GM18511 (cell line): Measurements from ENCODE around the gene DMRTC2.
"Not testable (repeated sequence)": the region's sequence is repeated elsewhere in the genome, so short reads cannot be mapped to it uniquely, and the experiment has no call there.

ENCODE experiments used
- ATAC-seq: cut with Tn5 transposase; IDR thresholded peaks from one replicate; pipeline ENCODE4 v1.9.1; 2021; ENCODE audit warnings: mild to moderate bottlenecking, moderate library complexity; ENCODE audit not compliant: unreplicated experiment

Gene DMRTC2

GRCh38 chr19:41869374-41869955 is 24.6 kb downstream of the DMRTC2 start:
- no peak for ATAC-seq

DNA sequence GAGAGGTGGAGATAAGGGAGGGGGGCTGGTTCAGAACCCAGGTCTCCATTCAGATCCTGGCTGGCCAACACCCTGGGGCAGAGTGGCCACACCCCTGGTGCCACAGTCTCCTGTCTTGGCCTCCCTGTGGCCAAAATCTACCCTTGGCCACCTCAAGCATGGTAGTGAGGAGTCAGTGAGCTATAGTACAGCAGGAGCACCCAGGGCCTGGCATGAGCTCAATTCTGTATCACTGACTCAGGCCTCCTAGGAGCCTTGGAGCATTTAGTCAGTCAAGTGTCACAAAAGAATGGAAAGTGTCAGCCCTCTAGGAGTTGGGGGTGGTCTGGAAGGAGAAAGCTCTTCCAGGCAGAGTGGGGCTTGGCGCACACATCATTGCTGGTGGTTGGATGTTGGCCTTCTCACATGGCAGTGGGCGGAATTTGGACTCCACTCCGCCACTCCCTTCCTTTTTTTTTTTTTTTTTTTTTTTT is 25.6 kb downstream of the DMRTC2 start:
- no peak for ATAC-seq

DNA sequence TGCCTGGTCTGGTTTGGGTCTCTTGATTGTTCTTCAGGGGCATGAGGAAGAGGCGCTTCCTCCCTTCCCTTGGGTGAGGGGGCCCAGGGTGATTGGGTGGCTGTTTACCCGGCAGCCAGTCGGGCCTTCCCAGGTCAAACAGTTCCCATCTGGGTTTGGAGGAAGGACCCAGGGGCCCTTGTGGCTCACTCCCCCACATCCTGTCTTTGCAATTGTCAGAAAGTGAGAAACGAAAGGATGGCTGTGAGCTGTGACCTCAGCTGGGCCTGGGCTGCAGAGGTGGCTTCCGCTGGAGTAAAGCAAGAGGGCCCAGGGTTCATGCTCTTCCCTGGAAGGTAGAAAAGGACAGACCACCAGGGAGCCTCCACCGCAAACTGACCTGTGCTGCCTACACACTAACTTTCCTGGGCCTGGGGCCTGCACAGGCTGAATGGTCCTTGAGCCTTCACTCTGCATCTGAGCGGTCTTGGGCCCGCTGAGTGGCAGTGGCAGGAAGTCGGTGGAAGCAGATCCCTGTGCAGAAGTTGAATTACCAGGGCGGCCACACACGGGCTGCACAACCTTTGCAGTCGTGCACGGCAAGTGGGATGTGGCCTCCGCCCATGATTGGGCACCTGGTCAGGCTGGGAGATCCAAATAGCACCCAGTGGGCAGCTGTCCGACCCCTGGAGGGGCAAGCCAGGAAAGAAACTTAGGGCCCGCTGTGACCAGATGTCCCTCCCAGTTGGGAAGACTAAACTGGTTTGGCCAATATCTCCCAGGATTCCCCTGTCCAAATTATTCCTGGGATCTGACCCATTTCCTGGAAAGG is 26.9 kb downstream of the DMRTC2 start:
- peak; percentile 58 for ATAC-seq

DNA sequence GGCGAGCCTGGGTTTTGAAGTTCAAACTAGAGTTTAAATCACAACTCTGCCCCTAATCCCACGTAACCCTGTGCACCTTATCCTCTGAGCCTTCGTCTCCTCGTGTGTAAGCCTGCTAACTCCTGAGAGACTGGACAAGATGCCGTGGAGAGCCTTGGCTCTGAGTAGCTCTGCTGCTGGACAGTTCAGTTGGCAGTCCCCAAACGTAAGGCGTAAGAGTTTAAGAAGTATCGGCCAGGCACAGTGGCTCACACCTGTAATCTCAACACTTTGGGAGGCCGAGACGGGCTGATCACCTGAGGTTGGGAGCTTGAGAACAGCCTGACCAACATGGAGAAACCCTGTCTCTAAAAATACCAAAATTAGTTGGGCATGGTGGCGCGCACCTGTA is 27.5 kb downstream of the DMRTC2 start:
- no peak for ATAC-seq

DNA sequence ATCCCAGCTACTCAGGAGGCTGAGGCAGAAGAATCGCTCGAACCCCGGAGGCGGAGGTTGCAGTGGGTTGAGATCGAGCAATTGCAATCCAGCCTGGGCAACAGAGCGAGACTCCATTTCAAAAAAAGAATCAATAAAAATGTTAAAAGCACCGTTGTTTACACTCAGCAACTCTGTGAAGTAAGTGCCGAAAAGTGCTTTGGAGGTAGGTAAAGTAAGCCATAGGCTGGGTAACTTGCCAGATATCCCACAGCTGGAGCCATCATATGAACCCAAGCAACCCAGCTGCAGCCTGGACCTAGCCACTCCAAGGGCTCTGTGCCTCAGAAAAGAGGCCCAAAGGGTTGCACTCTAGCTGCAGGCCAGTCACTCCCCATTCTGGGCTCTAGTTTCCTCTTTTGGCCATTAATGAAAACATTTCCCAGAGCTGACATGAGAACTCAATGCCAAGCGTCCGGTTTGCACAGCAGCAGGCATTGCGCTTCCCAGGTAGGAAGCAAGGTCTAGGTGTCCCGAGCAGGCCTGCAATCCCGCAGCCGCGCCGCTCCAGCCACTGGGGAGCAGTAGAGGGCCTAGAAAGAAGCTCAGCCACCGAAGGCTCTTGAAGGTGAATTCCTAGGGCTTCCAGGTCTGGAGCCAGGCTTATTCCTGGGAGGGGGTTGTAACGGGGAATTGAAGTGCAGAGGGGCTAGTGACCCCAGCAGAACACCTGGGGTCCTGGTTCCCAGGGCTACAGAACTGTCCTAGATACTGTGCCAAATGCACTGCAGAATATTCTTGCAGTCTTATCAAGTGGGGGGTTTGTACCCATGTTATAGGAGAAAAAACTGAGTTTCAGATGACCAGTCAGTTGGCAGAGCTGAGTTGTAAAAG is 28.2 kb downstream of the DMRTC2 start:
- ATAC-seq, result no peak

DNA sequence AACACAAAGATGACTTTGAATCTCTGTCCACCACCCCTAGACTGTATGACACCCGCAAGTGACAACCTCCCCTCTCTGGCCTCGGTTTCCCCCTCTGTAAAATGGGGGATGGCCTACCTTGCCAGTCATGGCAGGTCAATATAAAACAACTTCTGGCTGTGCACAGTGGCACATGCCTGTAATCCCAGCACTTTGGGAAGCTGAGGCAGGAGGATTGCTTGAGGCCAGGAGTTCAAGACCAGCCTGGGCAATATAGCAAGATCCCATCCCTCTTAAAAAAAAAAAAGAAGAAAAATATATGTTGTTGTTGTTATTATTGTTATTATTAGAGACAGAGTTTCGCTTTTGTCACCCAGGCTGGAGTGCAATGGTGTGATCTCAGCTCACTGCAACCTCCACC is 31.1 kb downstream of the DMRTC2 start:
- ATAC-seq, result not testable (repeated sequence)

GRCh38 chr19:41876847-41877832 is 32.3 kb downstream of the DMRTC2 start, which contains the start of gene CD79A:
Gene CD79A (plus strand): TSS chr19:41877279. CDS start chr19:41877305, 26 bp downstream.
- ATAC-seq, result peak; percentile 76

DNA sequence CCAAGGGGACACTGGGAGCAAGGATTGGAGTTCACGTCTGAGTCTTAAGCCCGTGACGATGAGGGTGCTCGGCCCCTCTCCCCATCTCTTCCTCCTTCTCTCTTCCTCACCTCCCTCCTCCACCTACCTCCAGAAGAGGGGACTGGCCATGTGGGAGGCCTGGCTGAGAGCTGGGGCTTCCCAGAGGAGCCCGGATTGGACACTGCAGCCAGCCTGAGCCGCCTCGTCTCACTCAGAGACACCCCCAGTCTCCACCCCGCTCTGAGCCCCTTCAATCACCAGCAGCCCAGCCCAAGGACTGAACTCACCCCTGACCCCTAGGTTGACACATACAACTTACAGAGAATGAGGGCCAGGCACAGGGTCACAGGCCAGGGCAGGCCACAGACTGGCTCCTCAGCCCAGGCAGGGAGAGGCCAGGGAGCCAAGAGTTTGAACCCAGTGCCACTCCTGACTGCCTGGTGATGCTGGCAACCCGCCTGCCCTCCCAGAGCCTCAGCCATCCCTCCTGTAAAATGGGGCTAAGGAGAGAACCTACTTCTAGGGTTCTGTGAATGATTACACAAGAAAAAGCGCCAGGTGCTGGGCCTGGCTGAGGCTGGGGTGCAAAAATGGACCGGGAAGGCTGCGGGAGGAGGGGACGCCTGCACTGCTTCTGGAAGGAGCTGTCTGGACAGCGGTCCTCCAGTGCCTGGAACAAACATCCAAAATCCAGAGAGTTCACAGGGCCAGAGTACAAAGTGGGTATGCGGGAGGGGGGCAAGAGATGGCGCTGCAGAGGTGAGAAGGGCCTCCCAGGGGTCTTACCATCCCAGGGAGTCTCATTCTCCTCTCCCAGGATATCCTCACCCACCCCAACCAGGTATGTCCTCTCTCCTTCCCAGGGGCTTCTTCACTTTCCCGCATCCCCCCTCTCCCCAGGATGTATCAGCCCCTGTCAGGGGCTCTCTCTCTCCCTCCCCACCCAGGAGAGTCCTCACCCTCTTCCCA is 33.4 kb downstream of the DMRTC2 start:
- no peak for ATAC-seq

- ATAC-seq, result no peak
Observed at GRCh38 chr19:41879080-41879479, 34.2 kb downstream of the DMRTC2 start.

GRCh38 chr19:41879670-41880328 is 35.0 kb downstream of the DMRTC2 start:
- no peak for ATAC-seq

DNA sequence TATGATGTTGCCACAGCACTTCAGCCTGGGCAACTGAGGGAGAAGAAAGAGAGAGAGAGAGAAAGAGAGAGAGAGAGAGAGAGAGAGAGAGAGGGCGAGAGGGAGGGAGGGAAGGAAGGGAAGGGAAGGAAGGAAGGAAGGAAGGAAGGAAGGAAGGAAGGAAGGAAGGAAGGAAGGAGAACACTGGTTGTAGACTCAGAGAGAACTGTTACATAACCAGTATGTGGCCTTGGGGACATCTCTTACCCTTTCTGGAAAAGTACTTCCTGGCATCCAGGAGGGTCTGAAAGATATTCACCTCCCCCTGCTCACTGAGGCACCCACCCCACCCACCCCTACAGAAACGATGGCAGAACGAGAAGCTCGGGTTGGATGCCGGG is 35.5 kb downstream of the DMRTC2 start:
- ATAC-seq, result no peak

DNA sequence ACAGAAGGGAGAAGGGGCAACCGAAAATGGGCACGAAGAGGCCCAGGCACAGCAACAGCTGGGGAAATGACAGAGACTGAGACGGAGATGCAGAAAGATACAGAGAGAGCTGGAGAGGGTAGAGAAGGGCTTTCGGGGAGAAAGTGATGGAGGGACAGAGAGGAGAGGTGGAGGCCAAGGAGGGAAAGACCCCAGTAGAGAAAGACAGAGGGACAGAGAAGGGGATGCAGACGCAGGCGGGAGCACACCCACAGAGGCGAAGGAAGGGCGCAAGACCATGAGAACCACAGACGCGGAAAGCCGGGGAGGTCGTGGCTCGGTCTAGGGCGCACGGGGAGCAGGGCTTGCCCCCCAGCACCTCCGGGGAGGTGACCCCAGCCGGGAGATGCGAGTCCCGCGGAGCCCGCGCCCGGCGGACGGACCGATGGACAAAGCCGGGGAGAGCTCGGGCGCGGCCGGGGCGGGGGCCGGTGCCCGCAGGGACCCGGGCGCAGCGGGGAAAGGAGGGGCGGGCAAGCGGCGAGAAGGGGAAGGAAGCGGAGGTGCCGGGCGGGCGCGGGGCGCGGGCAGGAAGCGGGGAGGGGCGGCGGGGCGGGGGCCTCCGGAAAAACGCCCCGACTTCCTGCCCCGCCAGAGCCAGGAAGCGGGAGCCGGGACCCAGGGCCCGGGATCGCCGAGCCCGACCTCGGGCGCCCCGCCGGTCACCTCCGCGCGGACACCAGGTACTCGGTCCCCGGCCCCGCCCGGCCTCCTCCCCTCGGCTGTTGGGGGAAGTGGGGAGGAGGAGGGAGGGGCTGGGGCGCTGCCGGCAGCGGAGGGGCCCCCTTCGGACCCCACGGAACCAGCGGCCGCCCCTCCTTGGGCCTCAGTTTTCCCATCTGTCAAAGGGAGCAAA is 38.0 kb downstream of the DMRTC2 start, which contains the start of gene ARHGEF1:
Gene ARHGEF1 (plus strand): TSS at position 617 of the 895 bp plus-strand sequence. CDS start 4,899 bp downstream, outside the sequence.
- no peak for ATAC-seq

DNA sequence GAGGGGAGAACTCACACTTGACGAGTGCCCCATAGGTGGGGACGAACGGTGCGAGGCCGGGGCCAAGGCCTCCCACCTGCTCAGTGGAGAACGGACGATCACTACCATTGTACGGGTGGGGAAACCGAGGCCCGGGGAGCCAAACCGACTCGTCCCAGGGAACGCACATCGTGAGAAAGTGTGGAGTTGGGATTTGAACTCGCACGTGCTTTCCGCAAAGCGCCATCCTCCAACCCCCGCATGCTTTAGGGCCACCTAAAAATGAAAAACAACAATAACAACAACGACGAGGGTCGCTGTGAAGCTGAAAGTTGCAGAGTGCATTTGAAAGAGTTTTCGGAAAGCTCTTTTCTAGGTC is 38.6 kb downstream of the DMRTC2 start:
- ATAC-seq, result no peak

DNA sequence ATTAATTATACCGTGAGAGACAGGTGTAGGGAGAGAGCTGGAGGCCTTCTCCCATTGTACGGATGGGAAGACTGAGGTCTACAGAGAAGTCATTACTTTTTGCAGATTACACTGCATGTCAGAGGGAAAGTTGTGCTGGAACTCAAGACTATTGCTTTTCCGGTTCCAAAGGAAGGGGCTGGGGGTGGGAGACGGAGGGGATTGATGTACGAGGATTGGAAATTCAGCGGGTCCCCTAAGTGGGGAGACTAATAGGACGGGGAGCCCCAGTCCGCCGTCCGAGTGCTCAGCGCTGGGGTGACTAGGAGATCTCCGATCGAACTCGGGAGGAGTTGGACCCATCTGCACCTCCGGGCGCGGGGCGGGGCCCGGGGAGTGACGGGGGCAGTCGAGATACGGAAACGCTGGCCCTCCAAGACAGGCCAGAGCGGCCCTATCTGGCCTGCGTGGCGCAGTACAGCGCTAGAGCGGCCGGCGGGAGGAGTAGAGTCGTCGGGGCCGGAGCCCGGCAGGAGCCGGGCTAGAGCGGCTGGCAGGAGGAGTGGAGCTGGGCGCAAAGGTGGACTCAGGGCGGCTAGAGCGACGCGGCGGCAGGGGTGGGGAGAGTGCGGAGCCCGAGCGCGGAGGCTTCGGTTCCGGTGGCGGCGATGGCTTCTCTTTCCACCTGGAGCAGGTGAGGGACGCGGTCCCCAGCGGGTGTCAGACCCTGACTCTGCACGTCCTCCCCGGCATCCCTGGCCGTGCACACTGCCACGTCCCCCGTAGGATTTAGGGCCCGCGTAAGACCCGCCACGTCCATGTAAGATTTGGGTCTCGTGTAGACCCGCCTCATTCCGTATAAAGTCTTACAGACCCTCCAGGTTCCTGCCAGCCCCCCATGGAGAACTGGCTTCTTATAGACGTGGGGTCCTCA is 39.2 kb downstream of the DMRTC2 start:
- ATAC-seq, result peak; percentile 79

DNA sequence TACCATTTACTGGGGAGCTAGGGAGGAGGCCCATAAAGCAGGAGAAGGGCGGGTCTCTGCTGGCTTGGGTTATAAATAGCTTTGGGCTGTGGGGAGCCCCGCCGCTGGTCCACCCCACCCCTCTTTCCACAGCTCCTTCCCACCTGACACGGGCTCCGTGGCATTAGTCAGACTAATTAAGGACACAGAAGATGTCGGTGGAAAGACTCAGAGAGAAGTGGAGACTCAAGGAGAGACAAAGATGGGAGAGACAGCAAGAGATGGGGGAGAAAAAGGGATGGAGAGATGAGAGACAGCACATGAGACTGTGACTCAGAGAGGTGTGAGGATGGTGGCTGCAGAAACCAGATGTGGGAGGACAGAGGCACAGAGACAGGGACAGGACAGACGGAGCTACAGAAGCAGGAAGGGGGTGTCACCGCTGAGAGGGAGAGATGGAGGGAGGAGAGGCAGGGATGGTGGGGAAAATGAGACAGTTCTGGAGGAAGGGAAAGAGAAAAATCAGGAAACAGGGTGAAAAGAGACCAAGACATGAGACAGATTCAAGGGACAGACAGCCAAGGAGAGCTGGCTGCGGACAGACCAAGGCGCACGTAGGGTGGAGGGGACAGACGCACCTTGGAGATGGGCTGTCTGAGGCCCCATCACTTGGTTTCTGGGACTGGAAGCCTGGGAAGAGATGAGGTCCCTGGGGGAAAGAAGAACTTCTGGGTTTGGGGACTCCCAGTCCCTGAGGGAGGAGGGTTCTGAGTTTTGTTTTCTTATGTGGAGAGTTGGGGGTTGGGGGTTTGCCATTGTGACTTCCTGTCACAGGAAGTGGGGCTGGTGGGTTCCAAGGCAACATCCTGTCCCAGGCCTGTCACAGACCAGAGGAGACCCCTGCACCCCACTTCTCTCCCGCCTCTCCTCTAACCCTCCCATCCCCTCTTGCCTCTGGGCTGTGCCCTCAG is 42.2 kb downstream of the DMRTC2 start:
- ATAC-seq, result no peak
